ENCODE data around the gene RAPGEF2. TPM values are rescaled to one million over a fixed set of nuclear protein-coding genes. Genes with fewer than 3 reads are reported as not detected.
"Not testable (repeated sequence)": the region's sequence is repeated elsewhere in the genome, so short reads cannot be mapped to it uniquely, and the experiment has no call there.

The RAPGEF2 gene
- 63.8 and 79.8 TPM in 2 replicates for total RNA-seq

DNA sequence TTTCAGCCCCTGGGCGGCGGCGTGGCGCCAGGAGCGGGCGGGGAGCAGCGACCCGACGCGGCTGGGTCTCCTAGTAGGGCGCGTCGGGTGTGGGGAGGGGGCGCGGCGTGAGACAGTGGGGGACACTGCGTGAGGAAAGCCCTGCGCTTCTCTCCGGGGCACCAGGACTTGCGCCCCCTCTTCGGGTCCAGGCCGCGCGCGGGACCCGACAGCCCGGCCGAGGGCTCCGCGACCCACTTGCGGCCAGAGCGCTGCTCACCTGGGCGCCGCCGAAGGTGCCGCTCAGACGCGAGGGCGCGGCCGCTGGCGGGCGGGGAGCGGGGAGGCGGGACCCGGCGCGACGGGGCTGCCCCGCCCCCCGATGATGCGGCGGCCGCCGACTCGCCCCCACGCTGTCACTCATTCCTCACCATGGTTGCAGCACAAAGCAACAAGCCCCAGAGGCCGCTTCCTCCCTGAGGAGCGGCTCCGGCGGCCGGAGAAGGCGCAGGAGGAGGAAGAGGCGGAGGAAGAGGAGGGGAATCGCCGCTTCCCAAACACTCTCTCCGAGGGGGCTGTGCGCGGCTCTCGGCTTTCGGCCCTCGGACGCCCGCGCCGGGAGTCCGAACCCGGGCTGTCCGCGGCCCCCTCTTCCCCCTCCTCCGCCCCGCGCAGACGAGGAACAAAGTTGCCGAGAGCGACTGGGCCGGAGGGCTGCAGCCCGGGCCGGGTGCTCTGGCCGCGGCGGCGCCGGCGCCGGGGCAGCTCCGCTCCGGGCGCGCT is at the start of gene RAPGEF2:
TSS of gene RAPGEF2 (plus strand) at position 458 of the 762 bp plus-strand sequence. CDS start 1,084 bp downstream, outside the sequence.
- DNase-seq (ENCODE audit: low read depth in 2 of 2): peak; percentile 78 to 96

DNA sequence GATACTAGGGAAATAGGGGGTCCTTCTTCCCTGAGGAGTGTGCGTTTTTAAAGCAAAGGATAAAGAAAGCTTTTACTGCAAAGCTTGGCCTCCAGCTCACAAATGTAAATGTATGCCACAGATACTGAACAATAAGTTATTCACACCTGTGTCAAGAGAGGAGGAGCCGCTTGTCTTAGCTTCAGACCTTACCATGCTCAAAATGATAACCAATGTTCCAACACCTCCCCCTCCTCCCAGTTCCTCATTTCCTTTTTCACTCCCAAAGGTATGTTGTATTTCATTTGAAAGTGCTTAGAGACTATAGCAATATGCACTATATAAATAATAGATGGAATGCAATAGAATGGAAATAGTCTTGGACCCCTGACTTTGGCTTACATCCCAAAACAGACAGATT is 47.0 kb upstream of the RAPGEF2 start:
- no peak for DNase-seq (ENCODE audit: low read depth in 2 of 2)

DNA sequence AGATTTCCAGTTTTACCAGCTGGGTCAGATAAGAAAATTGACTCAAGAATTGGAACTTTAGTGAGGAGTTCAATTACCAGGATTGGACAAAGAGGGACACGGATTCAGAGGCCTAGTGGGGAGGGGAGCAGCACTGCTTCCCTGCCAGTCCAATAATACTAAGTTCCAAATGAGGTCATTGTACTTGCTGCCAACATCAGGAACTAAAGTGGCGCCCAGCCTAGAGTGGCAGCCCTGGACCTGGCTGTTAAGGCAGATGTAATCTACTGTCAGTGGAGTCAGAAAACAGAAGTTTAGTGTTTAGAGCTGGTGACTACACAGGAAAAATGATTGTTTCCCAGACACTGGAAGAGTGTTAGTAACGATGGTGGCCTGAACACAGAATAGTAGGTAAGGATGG is 42.7 kb upstream of the RAPGEF2 start:
- peak in 1 of 2 donors; percentile 15 for DNase-seq (ENCODE audit: low read depth in 2 of 2)

DNA sequence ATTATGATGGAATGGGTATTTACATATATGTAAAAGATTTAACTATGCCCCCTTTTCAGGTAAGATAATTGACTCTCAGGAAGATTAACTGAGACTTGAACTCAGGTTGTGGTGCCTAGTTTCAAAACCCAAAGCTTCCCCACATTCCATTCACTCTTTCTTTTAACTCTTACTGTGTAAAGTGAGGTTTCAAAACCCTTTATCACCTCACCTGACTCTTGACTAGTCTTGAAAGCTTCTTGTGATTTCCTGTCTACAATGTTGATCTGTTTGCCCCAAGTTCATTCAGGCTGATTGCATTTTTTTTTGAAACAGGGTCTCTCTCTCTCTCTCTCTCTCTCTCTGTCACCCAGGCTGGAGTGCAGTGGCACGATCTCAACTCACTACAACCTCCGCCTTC is 40.5 kb upstream of the RAPGEF2 start:
- DNase-seq (ENCODE audit: low read depth in 2 of 2): no peak

DNA sequence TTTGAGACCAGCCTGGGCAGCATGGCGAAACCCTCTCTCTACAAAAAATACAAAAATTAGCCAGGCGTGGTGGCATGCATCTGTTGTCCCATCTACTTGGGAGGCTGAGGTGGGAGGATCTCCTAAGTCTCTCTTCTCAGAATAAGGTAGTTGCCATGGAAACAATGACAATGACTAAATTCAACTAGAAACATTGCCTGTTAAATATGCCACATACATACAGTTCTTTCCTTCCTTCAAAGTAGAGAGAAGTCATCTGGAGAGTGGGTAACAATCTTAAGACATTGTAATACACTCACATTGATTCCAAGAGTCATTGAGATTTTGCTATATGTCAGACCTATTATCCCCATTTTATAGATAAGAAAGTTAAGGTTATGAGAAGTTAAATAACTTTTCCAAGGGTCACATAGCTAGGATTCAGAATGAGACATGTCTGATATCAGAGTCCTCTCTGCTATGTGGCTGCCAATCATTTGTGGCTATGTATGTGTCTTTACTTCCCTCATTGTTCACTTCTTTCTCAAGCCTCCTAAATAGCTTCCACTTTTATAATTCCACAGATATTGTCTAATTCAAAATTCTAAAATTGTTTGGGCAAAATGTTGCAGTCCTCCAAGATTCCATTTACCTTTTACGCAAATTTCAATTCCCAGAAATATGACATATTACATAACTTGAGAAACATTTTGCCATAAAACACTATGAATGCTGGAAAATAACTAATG is 37.2 kb upstream of the RAPGEF2 start:
- no peak for DNase-seq (ENCODE audit: low read depth in 2 of 2)

DNA sequence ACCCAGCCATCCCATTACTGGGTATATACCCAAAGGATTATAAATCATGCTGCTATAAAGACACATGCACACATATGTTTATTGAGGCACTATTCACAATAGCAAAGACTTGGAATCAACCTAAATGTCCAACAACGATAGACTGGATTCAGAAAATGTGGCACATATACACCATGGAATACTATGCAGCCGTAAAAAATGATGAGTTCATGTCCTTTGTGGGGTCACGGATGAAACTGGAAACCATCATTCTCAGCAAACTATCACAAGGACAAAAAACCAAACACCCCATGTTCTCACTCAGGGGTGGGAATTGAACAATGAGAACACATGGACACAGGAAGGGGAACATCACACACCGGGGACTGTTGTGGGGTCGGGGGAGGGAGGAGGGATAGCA is 34.7 kb upstream of the RAPGEF2 start:
- not testable (repeated sequence) for DNase-seq (ENCODE audit: low read depth in 2 of 2)

DNA sequence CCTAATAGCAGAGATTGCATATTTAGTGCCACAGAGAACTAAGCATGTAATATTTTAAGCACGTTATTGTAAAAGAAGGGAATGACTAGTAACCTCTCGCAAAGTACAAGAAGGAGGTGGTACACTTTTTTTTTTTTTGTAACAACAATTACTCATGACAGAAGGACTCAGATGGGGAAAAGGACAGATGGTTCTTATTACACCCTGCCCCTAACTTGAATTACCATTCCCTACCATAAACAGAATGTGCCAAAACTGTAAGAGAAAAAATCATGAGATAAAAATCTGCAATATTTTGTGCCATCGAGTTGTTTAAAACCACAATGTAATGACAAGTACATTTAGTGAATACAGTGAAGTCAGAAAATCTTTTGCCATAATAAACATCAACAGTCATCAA is 33.0 kb upstream of the RAPGEF2 start:
- no peak for DNase-seq (ENCODE audit: low read depth in 2 of 2)

GRCh38 chr4:159070742-159071141 is 32.1 kb upstream of the RAPGEF2 start:
- DNase-seq (ENCODE audit: low read depth in 2 of 2): peak; percentile 70 to 83

DNA sequence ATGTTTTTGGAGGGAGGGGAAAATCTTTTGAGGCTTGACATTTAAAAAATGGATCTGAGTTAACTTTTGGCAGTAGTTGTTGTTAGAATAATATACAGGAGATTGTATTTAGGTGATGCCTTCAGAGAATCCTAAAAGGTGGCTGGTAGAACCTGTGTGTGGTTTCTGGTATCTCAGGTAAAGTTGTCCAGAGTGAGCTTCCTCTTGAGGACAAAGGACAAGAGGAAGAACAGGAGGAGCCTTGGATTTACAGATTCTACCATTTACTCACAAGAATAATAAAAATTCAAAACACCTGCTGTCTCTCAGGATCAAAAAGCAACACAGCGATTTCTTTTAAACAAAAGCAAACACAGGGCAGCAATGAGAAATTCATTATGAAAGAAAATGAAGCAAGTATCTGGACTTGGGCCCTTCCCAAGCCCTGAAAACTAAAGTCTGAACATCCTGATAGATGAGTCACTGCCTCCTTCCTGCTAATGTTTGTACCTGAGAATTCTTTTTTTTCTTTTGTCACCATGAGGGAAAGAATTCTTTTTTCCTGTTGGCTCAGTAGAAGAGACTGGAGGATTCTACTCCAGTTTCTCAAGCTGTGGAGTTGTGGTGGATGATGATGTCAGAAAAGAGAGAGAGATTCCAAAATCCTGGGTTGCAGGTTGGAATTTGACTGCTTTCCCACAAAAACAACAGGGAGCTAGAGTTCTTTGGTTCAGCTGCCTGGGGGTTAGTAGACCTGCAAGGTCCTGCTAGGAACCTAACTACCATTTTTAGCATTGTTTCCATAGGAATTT is 31.5 kb upstream of the RAPGEF2 start:
- peak; percentile 50 to 90 for DNase-seq (ENCODE audit: low read depth in 2 of 2)

DNA sequence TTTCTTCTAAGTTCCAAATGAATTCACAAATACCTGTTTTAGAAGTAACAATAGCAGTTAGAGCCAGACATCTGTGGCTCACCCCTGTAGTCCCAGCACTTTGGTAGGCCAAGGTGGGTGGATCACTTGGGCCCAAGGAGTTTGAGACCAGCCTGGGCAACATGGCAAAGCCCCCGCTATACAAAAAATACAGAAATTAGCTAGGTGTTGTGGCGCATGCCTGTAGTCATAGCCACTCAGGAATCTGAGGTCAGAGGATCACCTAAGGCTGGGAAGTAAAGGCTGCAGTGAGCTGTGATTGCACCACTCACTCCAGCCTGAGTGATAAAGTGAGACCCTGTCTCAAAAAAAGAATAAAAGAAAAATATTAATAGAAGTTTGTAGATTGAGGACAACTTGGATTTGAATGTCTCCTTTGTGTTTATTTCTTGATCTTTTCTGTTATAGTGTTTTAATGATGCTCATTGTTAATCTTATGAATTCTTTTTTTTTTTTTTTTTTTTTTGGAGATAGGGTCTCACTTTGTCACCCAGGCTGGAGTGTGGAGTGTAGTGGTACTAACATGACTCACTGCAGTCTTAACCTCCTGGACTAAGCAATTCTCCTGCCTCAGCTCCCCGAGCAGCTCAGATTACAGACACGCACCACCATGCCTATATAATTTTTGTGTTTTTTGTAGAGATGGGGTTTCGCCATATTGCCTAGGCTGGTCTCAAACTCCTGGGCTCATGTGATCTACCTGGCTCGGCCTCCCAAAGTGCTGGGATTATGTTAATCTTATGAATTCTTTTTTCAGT is 30.7 kb upstream of the RAPGEF2 start:
- DNase-seq (ENCODE audit: low read depth in 2 of 2): peak; percentile 25 to 45

DNA sequence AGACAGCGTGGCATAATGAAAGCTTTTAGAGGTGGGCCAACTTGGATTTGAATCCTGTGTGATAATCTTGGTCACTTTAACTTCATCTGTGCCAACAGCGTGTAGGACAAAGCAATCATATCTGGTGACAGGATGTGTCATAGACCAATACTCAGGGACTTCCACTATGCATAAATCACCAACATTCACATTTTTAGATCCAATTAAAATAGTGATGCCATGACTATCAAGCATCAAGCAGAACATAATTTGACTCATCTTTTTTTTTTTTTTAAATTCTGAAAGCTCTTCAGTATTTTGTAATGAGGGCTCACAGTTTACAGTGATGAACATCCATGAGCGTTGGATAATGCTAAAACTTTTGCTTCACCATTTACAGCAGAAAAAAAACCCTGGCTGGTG is 27.3 kb upstream of the RAPGEF2 start:
- DNase-seq (ENCODE audit: low read depth in 2 of 2): peak; percentile 25 to 73

DNA sequence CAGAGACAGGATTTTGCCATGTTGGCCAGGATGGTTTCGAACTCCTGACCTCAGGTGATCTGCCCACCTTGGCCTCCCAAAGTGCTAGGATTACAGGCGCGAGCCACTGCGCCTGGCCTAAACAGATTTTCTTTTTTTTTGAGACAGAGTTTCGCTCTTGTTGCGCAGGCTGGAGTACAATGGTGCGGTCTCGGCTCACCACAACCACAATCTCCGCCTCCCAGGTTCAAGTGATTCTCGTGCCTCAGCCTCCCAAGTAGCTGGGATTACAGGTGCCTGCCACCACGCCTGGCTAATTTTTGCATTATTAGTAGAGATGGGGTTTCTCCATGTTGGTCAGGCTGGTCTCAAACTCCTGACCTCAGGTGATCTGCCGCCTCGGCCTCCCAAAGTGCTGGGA is 25.9 kb upstream of the RAPGEF2 start:
- not testable (repeated sequence) for DNase-seq (ENCODE audit: low read depth in 2 of 2)

GRCh38 chr4:159077702-159078495 is 25.0 kb upstream of the RAPGEF2 start:
- peak; percentile 12 to 42 for DNase-seq (ENCODE audit: low read depth in 2 of 2)

DNA sequence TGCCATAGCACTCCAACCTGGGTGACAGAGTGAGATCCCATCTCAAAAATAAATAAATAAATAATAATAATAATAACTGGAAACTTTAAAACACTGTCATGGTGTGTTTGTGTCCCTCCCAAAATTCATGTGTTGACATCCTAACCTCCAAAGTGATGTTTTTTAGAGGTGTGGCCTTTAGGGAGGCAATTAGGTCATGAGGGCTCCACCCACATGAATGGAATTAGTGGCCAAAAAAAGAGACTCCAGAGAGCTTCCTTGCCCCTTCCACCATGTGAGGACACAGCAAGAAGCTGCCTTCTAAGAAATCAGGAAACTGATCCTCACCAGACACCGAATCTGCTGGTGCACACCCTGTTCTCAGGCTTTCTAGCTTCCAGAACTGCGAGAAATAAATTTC is 23.8 kb upstream of the RAPGEF2 start:
- DNase-seq (ENCODE audit: low read depth in 2 of 2): no peak

GRCh38 chr4:159086606-159087005 is 16.3 kb upstream of the RAPGEF2 start:
- DNase-seq (ENCODE audit: low read depth in 2 of 2): no peak

DNA sequence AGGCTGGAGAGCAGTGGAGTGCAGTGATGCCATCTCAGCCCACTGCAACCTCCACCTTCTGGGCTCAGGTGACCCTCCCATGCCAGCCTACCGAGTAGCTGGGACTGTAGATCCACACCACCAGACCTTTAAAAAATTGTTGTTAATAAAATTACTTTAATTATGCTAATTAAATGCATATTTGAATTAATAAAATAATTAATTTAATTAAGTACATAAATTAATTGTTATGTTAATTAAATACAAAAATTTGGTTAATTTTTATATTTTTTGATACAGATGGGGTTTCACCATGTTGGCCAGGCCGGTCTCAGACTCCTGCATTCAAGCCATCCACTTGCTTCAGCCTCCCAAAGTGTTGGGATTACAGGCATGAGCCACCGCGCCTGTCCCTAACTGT is 12.6 kb upstream of the RAPGEF2 start:
- no peak for DNase-seq (ENCODE audit: low read depth in 2 of 2)

GRCh38 chr4:159094156-159094555 is 8.7 kb upstream of the RAPGEF2 start:
- DNase-seq (ENCODE audit: low read depth in 2 of 2): not testable (repeated sequence)

DNA sequence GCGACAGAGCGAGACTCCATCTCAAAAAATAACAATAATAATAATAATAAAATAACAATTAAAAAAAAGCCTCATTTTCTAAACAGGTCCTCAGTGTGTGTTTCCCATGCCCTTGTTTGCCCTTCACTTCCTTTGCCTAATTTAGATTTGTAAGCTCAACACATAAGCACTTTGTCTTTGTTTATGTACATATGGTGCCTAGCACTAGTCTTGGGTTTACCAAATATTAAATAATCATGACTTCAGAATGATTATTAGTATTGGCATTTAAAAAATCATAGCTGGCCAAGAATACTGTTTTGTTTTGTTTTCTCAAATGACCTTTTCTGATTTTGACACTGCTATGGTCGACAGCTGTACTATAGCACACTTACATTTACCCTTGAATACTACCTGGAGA is 6.4 kb upstream of the RAPGEF2 start:
- DNase-seq (ENCODE audit: low read depth in 2 of 2): peak; percentile 54 to 70

DNA sequence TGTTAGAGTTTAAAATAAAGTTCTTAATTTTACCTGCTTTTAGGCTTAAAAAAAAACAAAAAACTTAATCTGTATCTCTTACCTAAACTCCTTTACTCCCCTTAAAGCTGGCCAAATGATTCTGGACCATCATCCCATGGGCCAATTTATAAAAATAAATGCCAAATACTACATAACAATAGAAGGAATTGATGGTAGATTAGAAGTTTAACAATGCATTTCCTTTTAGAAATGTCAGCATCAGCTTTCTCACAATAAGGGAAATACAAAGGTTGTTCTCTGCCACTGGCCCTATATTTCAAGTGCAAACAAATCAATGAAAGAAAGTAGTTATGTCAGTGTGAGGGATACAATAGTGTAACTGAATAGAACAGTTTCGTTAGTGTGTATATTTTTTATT is 5.7 kb upstream of the RAPGEF2 start:
- DNase-seq (ENCODE audit: low read depth in 2 of 2): peak in 1 of 2 donors; percentile 44

GRCh38 chr4:159097785-159098184 is 5.1 kb upstream of the RAPGEF2 start:
- peak in 1 of 2 donors; percentile 8 for DNase-seq (ENCODE audit: low read depth in 2 of 2)

All from dermis microvascular lymphatic vessel endothelial cell (primary cell).